Measurements from ENCODE around the gene PHLPP1.
A peak's percentile ranks its signal among the peaks of the same experiment; 100 is the strongest.

Gene PHLPP1

DNA sequence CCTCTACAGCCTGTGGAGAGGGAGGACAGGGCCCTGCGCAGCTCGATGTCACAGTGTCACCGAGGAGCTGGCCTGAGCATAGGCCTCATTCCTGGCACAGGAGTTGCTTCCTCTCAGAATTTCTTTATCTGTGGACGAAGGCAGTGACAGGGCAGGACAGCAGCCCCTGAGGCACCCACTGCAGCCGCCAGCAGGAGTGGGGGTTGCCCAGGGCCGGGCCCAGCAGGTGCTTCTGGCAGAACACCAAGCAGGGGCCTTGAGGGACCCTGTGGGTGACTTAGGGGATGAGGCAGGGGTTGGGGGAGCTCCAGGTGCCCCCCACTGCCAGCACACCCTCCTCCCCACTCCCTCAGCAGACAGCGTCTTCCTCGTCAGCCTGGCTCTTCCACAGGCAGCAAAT lies 290.0 kb downstream of the PHLPP1 start:
- no peak for DNase-seq (ENCODE audit: low read depth)

DNA sequence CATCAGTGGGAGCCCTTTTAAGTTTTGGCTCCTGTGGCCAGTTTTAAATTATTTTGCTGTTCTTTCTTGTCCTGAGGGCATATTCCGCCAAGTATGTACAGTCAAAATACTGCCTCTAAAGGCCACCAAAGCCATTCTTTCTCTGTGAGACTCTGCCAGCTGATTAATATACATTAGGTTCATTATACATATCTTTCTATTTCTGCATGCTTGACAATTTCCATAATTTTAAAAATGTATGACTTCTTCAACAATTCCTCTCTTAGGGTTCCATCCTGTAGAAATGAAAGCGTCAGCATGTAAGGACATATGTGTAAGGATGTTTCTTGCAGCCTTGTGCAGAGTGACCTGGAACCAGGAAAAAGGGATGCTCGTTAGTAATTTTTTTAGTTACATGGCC lies 291.9 kb downstream of the PHLPP1 start:
- no peak for DNase-seq (ENCODE audit: low read depth)

DNA sequence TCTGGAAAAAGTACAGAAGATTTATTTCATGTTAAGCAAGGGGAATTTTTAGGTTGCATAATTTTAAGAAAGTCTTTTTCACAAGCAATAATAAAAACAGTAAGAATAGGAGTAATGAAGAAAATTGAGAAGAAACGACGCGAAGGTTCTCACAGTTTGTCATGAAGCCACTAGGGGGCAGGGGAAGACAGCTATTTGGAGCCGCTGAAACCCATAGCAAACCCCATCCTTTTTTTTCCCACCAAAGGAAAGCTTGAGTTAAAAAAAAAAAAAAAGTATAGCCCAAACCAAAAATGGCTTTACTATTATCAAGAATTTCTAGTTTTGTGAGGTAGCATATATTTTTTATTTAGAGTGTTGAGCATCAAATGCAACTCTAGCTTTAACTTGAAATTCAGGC lies 300.9 kb downstream of the PHLPP1 start:
- DNase-seq (ENCODE audit: low read depth): peak; percentile 37

DNA sequence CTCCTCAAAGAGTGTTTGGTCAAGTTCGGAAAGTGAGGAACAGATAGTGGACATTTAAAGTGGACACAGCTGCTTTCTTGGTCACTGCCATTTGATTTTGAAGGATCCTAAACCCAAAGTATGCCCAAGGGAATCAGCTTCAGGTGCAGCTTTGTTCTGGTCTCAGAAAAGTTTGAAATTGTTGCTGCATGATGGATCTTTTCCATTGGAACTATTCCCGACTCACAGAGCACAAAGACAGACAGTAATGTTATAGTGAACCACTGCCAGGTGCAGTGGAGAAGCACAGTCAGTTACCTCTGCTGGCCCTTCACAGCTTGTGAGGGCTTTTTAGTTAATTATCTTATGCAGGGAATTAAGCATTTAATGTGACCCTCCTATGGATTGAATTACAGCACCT lies 301.7 kb downstream of the PHLPP1 start:
- no peak for DNase-seq (ENCODE audit: low read depth)

DNA sequence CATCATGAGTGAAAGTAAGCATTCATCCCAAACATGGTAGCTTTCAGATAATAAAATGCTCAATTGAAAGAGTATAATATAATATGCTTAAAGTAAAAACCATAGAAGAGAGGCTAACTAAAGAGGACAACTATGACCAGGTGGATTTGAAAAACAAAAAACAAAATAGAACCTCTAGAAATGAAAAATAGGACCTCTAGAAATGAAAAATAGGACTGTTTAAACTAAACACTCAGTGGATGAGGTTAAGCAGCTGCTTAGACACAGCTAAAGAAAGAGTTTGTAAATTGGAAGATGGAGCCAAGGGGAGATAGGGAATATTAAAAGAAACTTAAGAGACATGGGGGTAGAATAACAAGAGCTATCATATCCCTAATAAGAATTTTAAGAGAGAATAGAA lies 302.6 kb downstream of the PHLPP1 start:
- DNase-seq (ENCODE audit: low read depth): no peak

DNA sequence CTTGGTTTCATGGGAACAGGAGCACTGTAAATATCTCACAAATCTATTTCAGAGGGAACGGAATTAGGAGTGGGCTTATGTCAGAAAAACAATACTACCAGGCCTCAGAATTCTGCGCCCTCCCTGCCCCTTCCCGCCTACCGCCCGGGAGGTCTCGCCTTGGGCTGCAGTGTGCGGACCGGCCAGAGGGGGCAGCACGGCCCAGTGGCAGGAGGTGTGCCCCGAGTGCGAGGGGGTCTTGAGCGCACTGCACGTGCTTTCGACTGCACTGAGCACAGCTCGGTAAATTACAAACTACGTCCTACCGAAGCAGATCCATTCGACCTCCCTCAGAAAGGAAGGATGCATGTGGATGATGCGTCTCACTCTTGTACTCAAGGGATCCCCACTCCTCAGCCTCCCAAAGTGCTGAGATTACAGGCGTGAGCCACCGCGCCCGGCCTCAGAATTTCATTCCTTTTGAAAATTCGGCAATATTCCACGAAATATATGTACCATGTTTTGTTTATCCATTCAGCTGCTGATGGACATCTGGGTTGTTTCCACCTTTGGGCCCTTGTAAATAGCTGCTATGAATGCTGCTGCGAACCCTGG lies 307.2 kb downstream of the PHLPP1 start:
- DNase-seq (ENCODE audit: low read depth): no peak

DNA sequence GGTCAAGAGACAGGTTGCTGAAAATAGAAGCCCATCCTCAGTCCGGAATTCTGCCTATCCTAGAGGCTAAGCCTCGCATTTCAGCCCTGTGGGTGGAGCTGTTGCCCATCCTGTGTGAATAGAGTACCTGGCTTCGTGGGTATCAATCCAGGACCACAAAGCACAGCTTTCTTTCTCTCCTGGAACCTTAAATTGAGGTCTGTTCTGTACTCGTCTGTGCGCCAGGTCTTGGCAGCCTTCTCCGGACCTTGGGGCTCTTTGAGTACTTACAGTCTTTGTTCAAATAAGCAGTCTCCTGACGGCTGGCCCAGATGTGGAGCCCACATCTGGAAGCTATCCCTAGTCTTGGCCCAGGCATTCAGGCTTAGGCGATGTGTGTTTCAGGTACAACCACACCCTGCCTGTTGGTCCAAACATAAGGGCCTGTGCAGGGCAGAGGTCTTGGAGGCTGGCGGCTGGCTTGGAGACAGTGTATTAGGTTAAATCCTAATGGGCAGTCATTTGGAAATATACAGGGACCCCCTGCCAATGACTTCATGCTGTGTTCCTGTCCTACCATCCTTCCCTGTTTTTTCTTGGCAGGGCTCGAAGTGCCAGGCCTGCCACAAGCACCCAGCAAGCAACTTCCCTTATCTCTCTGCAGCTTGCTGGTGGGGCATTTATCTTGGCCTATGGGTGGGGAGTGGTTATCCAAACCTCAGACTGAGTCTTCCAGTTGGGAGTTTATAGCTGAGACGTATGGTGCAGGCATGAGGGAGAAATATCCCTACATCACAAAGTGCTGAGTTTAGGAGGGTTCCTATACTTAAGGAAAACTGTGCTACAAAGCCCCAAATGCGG lies 310.1 kb downstream of the PHLPP1 start:
- no peak for DNase-seq (ENCODE audit: low read depth)

DNA sequence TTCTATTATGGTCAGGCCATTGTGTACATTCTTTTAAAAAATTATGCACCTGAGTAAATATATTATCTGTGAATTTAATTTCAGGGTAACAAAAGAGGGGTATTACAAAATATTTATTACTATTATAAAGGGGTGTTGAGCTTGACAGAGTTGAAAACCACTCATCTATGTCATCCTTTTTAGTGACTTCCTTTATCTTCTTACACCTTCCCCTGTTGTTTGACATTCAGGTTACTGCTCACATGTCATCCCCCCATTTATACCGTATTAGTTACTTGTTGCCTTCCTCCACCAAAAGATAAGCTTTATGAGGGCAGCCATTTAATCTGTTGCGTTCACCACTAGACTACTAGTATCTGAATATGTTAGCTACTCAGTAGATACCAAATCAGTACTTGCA lies 313.0 kb downstream of the PHLPP1 start:
- no peak for DNase-seq (ENCODE audit: low read depth)
